DMS153 (cell line): ENCODE results near the gene STK35.
"Not testable (repeated sequence)": the region's sequence is repeated elsewhere in the genome, so short reads cannot be mapped to it uniquely, and the experiment has no call there.

Experiments used
- DNase-seq: peaks from one replicate; lab custom pipeline; 2025; lab: John Stamatoyannopoulos, UW

The STK35 gene

DNA sequence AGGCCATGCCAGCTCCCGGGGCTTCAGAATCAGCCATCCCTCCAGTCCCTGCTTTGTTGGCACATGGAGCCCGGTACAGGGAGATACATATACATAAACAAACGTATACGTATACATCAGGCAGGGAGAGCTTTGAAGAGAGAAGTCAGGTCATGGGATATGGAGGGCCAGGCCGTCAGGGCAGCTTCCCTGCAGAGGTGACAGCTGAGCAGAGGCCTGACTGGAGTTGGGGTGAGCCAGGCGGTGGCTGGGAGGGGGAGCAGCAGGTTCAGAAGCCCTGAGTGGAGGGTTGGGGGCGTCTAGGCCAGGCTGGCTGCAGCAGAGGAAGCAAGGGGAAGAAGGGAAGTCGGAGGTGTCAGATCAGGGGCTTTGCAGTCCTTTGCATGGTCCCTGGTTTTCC, 61.7 kb downstream of the STK35 start:
- DNase-seq = no peak

DNA sequence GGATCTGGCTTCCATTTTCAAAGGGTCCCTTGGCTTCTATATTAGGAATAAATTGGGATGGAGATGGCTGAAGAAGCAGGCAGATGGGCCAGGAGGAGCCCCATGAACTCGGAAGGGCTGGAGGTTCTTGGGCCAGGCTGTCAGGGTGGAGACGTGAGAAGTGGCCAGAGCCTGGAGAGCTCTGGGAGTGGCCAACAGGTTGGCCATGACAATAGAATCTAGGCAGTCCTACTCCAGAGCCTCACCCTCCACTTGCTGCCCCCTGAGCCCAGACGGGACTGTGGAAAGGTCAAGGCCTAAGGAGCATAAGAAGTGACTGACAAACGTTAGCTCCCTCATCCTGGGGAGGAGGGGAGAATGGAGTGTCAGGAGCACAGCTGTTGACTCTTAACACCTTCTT, 62.1 kb downstream of the STK35 start:
- no peak for DNase-seq

GRCh38 chr20:2164421-2164820, 62.8 kb downstream of the STK35 start:
- DNase-seq = no peak

DNA sequence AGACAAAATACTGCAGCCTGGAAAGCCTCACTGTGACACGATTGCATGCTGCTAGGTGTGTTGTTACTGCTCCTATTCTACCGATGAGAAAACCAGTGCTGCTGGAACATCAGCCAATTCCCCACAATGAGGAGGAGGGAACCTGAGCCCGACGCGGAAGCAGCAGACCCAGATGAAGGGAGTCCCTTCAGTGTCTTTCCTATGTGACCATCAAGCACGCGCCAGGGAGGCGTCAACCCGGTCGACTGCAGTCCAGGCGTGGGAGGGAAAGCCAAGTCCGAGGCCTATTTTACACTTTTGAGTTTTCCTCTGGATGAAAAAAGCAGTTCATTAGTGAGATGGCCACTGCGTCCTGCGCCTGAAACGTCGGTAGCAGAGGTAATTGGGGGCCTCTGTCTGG, 63.3 kb downstream of the STK35 start:
- no peak for DNase-seq

DNA sequence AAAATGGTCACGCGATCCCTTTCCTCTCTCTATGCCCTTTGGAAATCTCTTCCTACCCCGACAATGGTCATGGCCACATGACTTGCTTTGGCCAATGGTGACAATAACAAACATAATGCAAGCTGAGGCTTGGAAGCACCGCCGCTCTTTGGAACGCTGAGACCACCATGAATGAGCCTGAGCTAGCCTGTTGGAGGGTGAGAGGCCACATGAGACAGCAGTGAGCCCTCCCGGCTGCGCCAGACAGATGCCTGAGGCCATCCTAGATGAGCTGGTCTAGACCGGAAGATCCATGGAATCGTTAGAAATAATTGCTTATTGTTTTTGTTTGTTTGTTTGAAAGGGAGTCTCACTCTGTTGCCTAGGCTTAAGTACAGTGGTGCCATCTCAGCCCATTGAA, 64.2 kb downstream of the STK35 start:
- DNase-seq = no peak

- no peak for DNase-seq
Measured at GRCh38 chr20:2167112-2167511, 65.5 kb downstream of the STK35 start.

DNA sequence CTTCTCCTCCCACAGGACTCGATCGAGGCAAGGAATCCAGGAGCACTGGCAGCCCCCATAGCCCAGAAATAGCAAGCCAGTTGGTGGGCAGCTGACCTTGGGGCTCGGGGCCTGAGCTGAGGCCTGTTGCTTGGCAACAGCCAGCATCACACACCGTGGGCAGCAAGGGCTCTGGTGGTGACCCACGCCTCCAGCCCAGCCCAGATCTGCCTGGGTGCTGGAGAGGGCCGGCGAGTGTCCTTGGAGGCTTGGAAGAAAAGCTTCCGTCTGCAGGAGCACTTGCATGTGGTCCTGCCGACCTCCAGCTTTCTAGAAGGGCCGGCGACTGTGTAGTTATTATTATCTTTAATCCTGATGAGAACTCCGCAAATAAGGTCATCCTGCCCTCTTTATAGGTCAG, 67.3 kb downstream of the STK35 start:
- DNase-seq = no peak

GRCh38 chr20:2169456-2170088, 67.9 kb downstream of the STK35 start:
- no peak for DNase-seq

GRCh38 chr20:2170404-2170803, 68.8 kb downstream of the STK35 start:
- DNase-seq = no peak

- DNase-seq = no peak
Measured at GRCh38 chr20:2171266-2171790, 69.7 kb downstream of the STK35 start.

GRCh38 chr20:2171840-2172239, 70.2 kb downstream of the STK35 start:
- not testable (repeated sequence) for DNase-seq

DNA sequence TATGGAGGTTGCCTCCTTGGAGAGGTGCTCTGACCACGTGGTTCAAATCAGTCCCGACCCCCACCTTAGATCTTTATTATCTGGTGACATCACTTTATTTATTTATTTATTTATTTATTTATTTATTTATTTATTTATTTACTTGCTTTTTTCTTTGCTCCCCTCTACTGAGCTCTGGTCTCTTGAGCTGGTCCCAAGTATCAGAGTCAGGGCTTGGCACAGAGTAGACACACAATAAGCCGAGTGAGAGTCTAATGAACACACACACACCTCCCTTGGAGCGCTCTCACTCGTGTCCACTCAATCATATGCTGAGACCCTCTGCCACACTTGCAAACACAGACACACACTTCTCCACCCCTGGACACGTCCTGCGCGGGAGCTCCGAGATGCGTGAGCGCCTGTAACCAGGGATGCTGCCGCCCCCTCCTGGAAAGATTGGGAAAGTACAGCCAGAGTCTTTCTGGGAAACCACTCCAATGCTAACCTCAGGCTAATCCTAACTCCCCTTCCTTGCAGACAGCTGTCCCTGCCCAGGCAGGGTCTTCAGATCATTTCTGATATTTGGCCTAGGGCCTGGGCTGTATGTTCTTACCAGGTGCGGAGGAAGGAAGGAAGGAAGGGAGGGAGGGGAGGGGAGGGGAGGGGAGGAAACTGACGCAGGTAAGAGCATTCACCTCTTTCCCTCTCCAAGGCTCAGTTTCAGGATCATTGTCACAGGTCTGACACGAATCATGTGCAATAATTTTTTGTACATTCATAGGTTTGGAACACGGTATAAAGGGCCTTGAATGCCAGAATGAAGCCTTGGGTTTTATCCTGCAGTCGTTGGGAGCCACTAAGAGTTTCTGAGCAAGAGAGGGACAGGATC, 70.9 kb downstream of the STK35 start:
- peak; percentile 15 for DNase-seq

DNA sequence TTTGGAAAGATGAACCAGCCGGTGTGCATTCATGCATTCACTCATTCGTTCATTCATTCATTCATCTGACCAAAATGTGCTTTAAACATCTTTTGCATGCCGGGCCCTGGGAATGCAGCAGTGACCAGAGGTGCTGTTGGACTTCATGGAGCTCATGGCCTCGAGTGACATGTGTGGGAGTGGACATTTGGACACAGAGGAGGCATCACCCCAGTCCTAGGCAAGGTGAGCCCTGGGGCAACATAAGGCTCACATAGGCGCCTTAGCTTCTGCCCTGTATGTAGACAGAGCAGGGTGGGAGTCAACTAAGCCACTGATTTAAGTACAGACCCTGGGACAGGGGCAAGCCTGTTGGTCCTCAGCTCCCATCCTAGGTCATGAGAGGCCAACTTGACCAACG, 71.6 kb downstream of the STK35 start:
- no peak for DNase-seq

GRCh38 chr20:2174067-2174466, 72.4 kb downstream of the STK35 start:
- DNase-seq = no peak

GRCh38 chr20:2176946-2177345, 75.3 kb downstream of the STK35 start:
- DNase-seq = no peak

GRCh38 chr20:2178318-2179232, 76.9 kb downstream of the STK35 start:
- peak; percentile 30 for DNase-seq

DNA sequence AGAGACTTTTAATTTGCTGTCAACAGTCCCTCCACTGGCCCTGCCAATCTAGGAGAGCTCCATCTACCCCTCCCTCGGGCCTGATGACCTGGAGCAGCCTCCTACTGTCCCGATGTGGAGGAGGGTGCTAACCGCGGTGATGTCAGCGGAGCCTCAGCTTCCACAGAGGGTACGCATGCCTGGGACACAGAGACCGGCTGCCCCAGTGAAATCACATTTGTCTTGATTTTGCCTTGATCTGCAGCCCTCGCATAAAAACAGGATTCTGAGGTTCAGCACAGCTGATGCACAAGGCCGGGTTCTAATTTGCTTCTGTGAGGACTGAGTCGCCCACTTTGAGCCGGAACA, 77.6 kb downstream of the STK35 start:
- no peak for DNase-seq

GRCh38 chr20:2179949-2180348, 78.3 kb downstream of the STK35 start:
- no peak for DNase-seq

GRCh38 chr20:2183381-2183780, 81.8 kb downstream of the STK35 start:
- DNase-seq = no peak

DNA sequence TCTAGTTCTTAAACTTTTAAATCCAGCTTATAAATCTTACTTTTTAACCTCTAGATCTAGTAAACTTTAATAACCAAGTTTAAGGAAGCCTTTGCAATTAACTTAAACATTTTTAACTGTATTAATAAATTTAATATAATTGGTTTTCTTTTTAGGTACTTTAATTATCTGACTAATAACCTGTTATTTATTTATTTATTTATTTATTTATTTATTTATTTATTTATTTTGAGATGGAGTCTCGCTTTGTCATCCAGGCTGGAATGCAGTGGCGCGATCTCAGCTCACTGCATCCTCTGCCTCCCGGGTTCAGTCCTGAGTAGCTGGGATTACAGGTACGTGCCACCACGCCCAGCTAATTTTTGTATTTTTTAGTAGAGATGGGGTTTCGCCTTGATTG, 83.3 kb downstream of the STK35 start:
- not testable (repeated sequence) for DNase-seq

GRCh38 chr20:2195614-2196013, 94.0 kb downstream of the STK35 start:
- no peak for DNase-seq

GRCh38 chr20:2197166-2197565, 95.5 kb downstream of the STK35 start:
- DNase-seq = no peak
